ENCODE results near the gene PPY. TPM values are rescaled to one million over a fixed set of nuclear protein-coding genes. Genes with fewer than 3 reads are reported as not detected.

PPY gene
- total and polyA plus RNA-seq, 7 donors: not detected

- intact Hi-C loops (cut with DNase I): loop anchor here (5.0 to 10.0 kb wide), 3 partner anchors 32 to 505 kb away; partner anchors contain the start of gene HDAC5
- WGBS, 2 donors: 44 to 69% methylated on average over 7 of the region's 7 CpGs
- TF ChIP-seq POLR2AphosphoS5 (IDR thresholded peaks at IDR 0.05) (no peak), EP300 (IDR thresholded peaks at IDR 0.05) (no peak), CTCF (IDR thresholded peaks at IDR 0.05) (no peak), POLR2A (IDR thresholded peaks at IDR 0.05) (no peak)
Observed at GRCh38 chr17:43909537-43910231, 32.6 kb downstream of the PPY start.

GRCh38 chr17:43907998-43908721 is 34.1 kb downstream of the PPY start:
- Histone ChIP-seq H3K9me3 (no peaks in the 10 kb centered on the region), H3K4me1 (peaks cover 0 to 34% (median 24%) of the 10 kb centered on the region in 4 donors), H3K4me3 (peak overlapping the region; percentile 73 to 96 (median 92)), H3K27ac (peak overlapping the region; percentile 95 to 99 (median 99)), H3K27me3 (no peaks in the 10 kb centered on the region), H3K36me3 (peaks cover 0 to 9% (median 0%) of the 10 kb centered on the region in 4 donors)
- no peak for TF ChIP-seq POLR2A (IDR thresholded peaks at IDR 0.05)
- no peak for TF ChIP-seq CTCF (IDR thresholded peaks at IDR 0.05)
- TF ChIP-seq EP300 (IDR thresholded peaks at IDR 0.05): no peak
- peak; percentile 56 to 86 (median 61) for TF ChIP-seq POLR2AphosphoS5 (IDR thresholded peaks at IDR 0.05)
- 6 to 19% methylated on average over 26 of the region's 26 CpGs for WGBS, 2 donors
- intact Hi-C loops (cut with DNase I): loop anchor here (5.0 to 10.0 kb wide), 2 partner anchors 214 to 503 kb away; partner anchors contain the start of gene HDAC5
- peak; percentile 93 for DNase-seq

More at GRCh38 chr17:43909537-43910231, 32.6 kb downstream of the PPY start:
- no peaks in the 10 kb centered on the region for H3K27me3 ChIP-seq
- no peak overlapping the region for H3K27ac ChIP-seq
- no peaks in the 10 kb centered on the region for H3K9me3 ChIP-seq
- H3K4me1 ChIP-seq: peaks cover 0 to 34% (median 24%) of the 10 kb centered on the region in 4 donors
- H3K4me3 ChIP-seq: no peak overlapping the region
- DNase-seq: no peak
- no peaks in the 10 kb centered on the region for H3K36me3 ChIP-seq

- intact Hi-C loops (cut with DNase I): loop anchor here (5.0 to 10.0 kb wide), 2 partner anchors 215 to 503 kb away; partner anchors contain the start of gene HDAC5
- peak; percentile 92 for DNase-seq
- 1% methylated on average over 36 of the region's 36 CpGs for WGBS, 2 donors
Observed at GRCh38 chr17:43907425-43907981, 34.8 kb downstream of the PPY start, which contains the start of gene MPP2. Gene MPP2 (minus strand): TSS chr17:43907536. CDS start chr17:43904460, 3,076 bp downstream.

More at GRCh38 chr17:43907425-43907981, 34.8 kb downstream of the PPY start, which contains the start of gene MPP2:
- H3K4me1 ChIP-seq: peaks cover 0 to 34% (median 24%) of the 10 kb centered on the region in 4 donors
- peak within 1 kb of the TSS; percentile 95 to 99 (median 99) for H3K27ac ChIP-seq
- peak within 1 kb of the TSS; percentile 73 to 96 (median 92) for H3K4me3 ChIP-seq
- H3K27me3 ChIP-seq: no peaks in the 10 kb centered on the region
- peak; percentile 70 to 86 (median 78) for TF ChIP-seq POLR2AphosphoS5 (IDR thresholded peaks at IDR 0.05)
- peak; percentile 49 to 82 for TF ChIP-seq POLR2A (IDR thresholded peaks at IDR 0.05)
- TF ChIP-seq EP300 (IDR thresholded peaks at IDR 0.05): no peak
- TF ChIP-seq CTCF (IDR thresholded peaks at IDR 0.05): peak in 3 of 4 experiments; percentile 23 to 51 (median 31)
- H3K36me3 ChIP-seq: peaks cover 0 to 9% (median 0%) of the 10 kb centered on the region in 4 donors
- H3K9me3 ChIP-seq: no peaks in the 10 kb centered on the region
